Lower lobe of right lung (tissue), 2 donors: ENCODE results near the gene MACO1. TPM values are rescaled to one million over a fixed set of nuclear protein-coding genes. Genes with fewer than 3 reads are reported as not detected.

Source experiments
- ATAC-seq, 2 donors: fragments of 200-7000 bp; cut with Tn5 transposase; one replicate each; pipeline ENCODE4 v1.9.1; 2020 to 2022; ENCODE audit warnings: mild to moderate bottlenecking in 2 of 2, moderate library complexity in 2 of 2
- DNase-seq: peaks from one replicate; pipeline ENCODE4 v3.0.0-alpha.2; 2020
- H3K27ac ChIP-seq: fragments of 200-600 bp; one replicate; pipeline ENCODE4 v1.8.0; 2022
- H3K27me3 ChIP-seq: fragments of 200-600 bp; one replicate; pipeline ENCODE4 v1.8.0; 2022; ENCODE audit warnings: low read depth
- H3K36me3 ChIP-seq: fragments of 200-600 bp; one replicate; pipeline ENCODE4 v1.8.0; 2022; ENCODE audit warnings: mild to moderate bottlenecking
- H3K4me1 ChIP-seq: fragments of 200-600 bp; one replicate; pipeline ENCODE4 v1.8.0; 2022
- H3K4me3 ChIP-seq: fragments of 200-600 bp; one replicate; pipeline ENCODE4 v1.8.0; 2022; ENCODE audit warnings: mild to moderate bottlenecking
- H3K9me3 ChIP-seq: fragments of 200-600 bp; one replicate; pipeline ENCODE4 v1.8.0; 2022
- intact Hi-C: fragments of 100-400 bp; cut with DNase I; formaldehyde crosslinking; loops from one replicate; pipeline ENCODE4 v1.11.0; 2022
- total RNA-seq: library from RNA; stranded (reverse); fragmentation: NEBNext Ultra II Directional; extraction: Animal tissue kit (Norgen Biotek cat#: 25700); gene quantifications from one replicate; pipeline ENCODE4 v1.2.1, GENCODE V29; 2021
- TF ChIP-seq, protein P1 (sequence below): fragments of 200-600 bp; IDR thresholded peaks from one replicate; pipeline ENCODE4 v1.8.0; 2022; ENCODE audit warnings: antibody characterized with exemption, mild to moderate bottlenecking
- donor health status: DM: no; HTN: yes; CAD: no; lungs with severe emphysema.

MACO1 gene
- total RNA-seq, 1 donor from 2014 or later = 19.7 TPM

GRCh38 chr1:25533775-25534409 is 103.2 kb downstream of the MACO1 start:
- Histone ChIP-seq H3K9me3 (no peaks in the 10 kb centered on the region), H3K36me3 (no peaks in the 10 kb centered on the region), H3K4me1 (no peaks in the 10 kb centered on the region), H3K27me3 (no peaks in the 10 kb centered on the region), H3K4me3 (no peak overlapping the region), H3K27ac (no peak overlapping the region)
- DNase-seq (no peak), ATAC-seq (no peak)
- TF ChIP-seq, protein P1, sequence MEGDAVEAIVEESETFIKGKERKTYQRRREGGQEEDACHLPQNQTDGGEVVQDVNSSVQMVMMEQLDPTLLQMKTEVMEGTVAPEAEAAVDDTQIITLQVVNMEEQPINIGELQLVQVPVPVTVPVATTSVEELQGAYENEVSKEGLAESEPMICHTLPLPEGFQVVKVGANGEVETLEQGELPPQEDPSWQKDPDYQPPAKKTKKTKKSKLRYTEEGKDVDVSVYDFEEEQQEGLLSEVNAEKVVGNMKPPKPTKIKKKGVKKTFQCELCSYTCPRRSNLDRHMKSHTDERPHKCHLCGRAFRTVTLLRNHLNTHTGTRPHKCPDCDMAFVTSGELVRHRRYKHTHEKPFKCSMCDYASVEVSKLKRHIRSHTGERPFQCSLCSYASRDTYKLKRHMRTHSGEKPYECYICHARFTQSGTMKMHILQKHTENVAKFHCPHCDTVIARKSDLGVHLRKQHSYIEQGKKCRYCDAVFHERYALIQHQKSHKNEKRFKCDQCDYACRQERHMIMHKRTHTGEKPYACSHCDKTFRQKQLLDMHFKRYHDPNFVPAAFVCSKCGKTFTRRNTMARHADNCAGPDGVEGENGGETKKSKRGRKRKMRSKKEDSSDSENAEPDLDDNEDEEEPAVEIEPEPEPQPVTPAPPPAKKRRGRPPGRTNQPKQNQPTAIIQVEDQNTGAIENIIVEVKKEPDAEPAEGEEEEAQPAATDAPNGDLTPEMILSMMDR = no peak
- intact Hi-C loops = no loop called here

DNA sequence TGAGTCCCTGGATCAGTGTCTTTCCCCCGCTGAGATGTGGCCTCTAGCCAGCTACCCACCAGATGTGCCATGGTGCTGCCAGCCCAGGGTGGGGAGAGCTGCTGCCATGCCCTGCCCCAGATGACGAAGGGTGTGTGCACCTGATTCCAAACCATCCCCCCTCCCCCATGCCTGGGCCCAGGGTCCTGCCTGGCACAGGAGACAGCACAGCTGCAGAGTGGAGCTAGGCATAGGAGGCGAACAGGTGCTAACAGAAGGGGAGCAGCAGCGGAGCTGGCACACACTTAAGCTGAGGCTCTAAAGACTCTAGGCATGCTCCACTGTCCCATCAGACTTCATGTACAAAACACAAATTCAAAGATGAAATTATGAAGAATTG is 103.7 kb downstream of the MACO1 start:
- no peaks in the 10 kb centered on the region for H3K27me3 ChIP-seq
- ATAC-seq = no peak
- TF ChIP-seq, protein P1 = no peak
- intact Hi-C loops = no loop called here
- no peak overlapping the region for H3K4me3 ChIP-seq
- H3K27ac ChIP-seq = no peak overlapping the region
- H3K4me1 ChIP-seq = no peaks in the 10 kb centered on the region
- no peaks in the 10 kb centered on the region for H3K36me3 ChIP-seq
- no peaks in the 10 kb centered on the region for H3K9me3 ChIP-seq
- DNase-seq = no peak

DNA sequence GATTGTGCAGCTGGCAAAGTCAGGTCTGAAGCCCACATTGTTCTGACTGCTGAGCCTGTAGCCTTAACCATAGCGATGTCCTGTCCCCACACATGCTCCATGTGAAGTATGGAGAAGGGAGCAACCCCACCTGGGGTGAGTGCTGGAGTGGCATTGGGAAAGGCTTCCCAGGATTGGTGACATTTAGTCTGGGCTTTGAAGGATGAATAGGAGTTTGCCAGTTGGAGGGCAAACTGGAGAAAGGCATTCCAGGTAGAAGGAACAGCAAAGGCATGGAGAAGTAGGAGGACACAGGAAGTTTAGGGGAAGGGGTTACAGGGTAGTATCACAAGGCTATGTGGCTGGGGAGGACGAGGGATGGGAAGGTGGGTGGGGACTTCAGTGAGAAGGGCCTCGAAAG is 105.4 kb downstream of the MACO1 start:
- no peak for DNase-seq
- no peak for ATAC-seq
- Histone ChIP-seq H3K36me3 (no peaks in the 10 kb centered on the region), H3K4me3 (no peak overlapping the region), H3K9me3 (no peaks in the 10 kb centered on the region), H3K27me3 (no peaks in the 10 kb centered on the region), H3K27ac (no peak overlapping the region), H3K4me1 (no peaks in the 10 kb centered on the region)
- TF ChIP-seq, protein P1 = no peak
- intact Hi-C loops = no loop called here

DNA sequence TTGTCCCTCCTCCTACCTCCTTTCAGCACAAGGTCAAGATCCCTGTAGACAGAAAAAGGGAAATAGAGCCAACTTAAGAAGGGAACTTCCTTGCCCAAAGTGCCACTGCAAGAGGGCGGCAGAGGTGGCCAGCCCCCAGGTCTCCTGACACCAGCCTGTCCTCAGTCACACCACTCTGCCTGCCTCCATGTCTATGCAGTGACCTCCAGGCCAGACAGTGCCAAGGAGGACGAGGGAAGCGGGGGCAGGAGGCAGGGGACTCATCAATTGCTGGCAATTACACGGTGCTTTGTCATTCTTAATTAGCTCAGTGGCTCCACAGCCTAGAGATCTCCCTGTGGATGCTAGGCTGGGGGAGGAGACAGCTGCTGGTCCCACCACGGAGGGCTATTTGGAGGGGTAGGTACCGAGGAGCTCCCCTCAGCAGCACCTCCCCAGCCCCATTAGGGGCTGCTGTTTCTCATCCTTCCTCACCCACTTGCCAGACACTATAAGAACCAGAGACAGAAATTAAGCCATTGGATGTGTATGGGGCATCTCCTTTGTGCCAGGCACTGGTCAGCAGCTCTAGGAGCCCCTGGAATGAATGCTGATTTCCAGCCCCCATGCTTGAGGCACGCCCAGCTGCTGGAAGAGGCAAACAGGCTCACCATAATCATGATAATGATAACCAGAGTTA is 106.6 kb downstream of the MACO1 start:
- H3K27me3 ChIP-seq = no peaks in the 10 kb centered on the region
- H3K4me1 ChIP-seq = no peaks in the 10 kb centered on the region
- no peak overlapping the region for H3K27ac ChIP-seq
- TF ChIP-seq, protein P1 = no peak
- H3K9me3 ChIP-seq = no peaks in the 10 kb centered on the region
- intact Hi-C loops = no loop called here
- ATAC-seq = peak; percentile 32 to 45
- no peak overlapping the region for H3K4me3 ChIP-seq
- H3K36me3 ChIP-seq = no peaks in the 10 kb centered on the region
- no peak for DNase-seq

- TF ChIP-seq, protein P1 = no peak
- intact Hi-C loops = no loop called here
- DNase-seq (no peak), ATAC-seq (peak in 1 of 2 donors; percentile 32)
- no peaks in the 10 kb centered on the region for H3K36me3 ChIP-seq
- no peak overlapping the region for H3K27ac ChIP-seq
- no peaks in the 10 kb centered on the region for H3K9me3 ChIP-seq
- H3K27me3 ChIP-seq = no peaks in the 10 kb centered on the region
- H3K4me3 ChIP-seq = no peak overlapping the region
- peaks cover 5% of the 10 kb centered on the region for H3K4me1 ChIP-seq
Observed at GRCh38 chr1:25538191-25538767, 107.6 kb downstream of the MACO1 start.
